Choroid plexus epithelial cell (primary cell): Measurements from ENCODE around the gene MOCOS.

Experiments used
- DNase-seq: peaks from one replicate; pipeline ENCODE4 v3.0.0-alpha.2; 2010; ENCODE audit warnings: low read depth
- H3K4me3 ChIP-seq: 2 replicates; pipeline ENCODE4 v1.5.1; 2011; ENCODE audit warnings: low read depth, mild to moderate bottlenecking, control low read depth, low read length, moderate library complexity
- TF ChIP-seq, protein P1 (sequence below): conservative IDR thresholded peaks from 2 replicates; pipeline ENCODE4 v1.5.1; 2011; ENCODE audit warnings: low read depth, mild to moderate bottlenecking, control low read depth, inconsistent platforms, low read length, moderate library complexity

MOCOS gene

GRCh38 chr18:36279001-36279400, 91.7 kb downstream of the MOCOS start:
- no peak overlapping the region for H3K4me3 ChIP-seq
- DNase-seq: no peak
- TF ChIP-seq, protein P1, sequence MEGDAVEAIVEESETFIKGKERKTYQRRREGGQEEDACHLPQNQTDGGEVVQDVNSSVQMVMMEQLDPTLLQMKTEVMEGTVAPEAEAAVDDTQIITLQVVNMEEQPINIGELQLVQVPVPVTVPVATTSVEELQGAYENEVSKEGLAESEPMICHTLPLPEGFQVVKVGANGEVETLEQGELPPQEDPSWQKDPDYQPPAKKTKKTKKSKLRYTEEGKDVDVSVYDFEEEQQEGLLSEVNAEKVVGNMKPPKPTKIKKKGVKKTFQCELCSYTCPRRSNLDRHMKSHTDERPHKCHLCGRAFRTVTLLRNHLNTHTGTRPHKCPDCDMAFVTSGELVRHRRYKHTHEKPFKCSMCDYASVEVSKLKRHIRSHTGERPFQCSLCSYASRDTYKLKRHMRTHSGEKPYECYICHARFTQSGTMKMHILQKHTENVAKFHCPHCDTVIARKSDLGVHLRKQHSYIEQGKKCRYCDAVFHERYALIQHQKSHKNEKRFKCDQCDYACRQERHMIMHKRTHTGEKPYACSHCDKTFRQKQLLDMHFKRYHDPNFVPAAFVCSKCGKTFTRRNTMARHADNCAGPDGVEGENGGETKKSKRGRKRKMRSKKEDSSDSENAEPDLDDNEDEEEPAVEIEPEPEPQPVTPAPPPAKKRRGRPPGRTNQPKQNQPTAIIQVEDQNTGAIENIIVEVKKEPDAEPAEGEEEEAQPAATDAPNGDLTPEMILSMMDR: no peak

- TF ChIP-seq, protein P1: no peak
- no peak overlapping the region for H3K4me3 ChIP-seq
- no peak for DNase-seq
Measured at GRCh38 chr18:36281936-36282335, 94.6 kb downstream of the MOCOS start.

DNA sequence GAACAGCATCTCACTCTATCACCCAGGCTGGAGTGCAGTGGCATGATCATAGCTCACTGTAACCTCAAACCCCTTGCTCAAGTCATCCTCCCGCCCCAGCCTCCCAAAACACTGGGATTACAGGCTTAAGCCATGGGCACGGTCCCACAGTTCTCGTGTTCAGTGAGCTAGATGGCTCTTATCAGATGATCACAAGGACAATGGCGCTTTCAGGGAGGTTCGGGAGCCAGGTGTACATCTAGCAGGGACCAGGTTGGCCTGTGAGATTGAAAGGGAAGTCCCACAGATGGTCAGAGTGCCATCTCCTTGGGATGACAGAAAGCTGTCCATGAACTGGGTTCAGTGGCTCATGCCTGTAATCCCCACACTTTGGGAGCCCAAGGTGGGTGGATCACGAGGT, 96.2 kb downstream of the MOCOS start:
- DNase-seq: no peak
- TF ChIP-seq, protein P1: no peak

DNA sequence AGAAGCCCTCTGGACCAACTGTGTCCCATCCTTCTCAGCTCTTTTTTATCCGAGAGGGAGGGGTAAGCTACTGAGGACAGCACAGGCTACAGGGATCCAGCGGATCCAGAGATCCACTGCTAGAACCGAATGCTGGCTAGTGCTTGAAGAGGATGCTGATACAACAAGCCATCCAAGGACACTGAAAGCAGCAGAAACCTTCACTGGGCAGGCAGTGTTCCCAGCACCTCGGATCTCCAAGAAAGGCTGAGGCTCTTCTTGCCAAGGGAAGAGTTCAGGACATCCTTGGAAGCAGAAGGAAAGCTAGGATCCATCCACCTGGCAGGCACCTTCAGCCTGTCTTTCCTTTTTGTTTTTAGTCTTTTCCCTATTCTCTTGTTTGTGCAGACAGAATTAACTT, 97.0 kb downstream of the MOCOS start:
- DNase-seq: no peak
- TF ChIP-seq, protein P1: no peak
- no peak overlapping the region for H3K4me3 ChIP-seq

More for the DNA sequence above, 96.2 kb downstream of the MOCOS start:
- H3K4me3 ChIP-seq: no peak overlapping the region

GRCh38 chr18:36284671-36285295, 97.5 kb downstream of the MOCOS start:
- TF ChIP-seq, protein P1: peak; percentile 88
- H3K4me3 ChIP-seq: no peak overlapping the region
- DNase-seq: peak; percentile 82

DNA sequence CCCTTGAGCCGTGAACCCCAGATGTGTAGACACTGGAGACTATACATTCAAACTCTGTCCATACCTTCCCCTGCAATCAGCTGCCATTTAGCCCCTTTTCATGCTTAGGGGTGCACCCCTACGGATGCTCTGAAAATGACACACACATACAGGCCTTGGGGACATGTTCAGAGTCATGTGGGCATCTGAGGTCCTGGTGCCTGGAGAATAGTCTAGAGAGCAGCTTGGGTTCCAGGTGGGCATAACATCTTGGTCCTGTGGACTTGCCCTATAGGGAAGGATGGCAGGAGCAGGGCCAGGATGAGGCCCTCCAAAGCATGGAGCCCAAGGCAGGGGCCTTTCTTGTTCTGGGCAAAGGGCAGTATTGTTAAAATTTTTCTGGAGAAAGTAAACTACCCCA, 100.4 kb downstream of the MOCOS start:
- TF ChIP-seq, protein P1: no peak
- no peak for DNase-seq
- H3K4me3 ChIP-seq: no peak overlapping the region

- DNase-seq: no peak
- H3K4me3 ChIP-seq: no peak overlapping the region
- TF ChIP-seq, protein P1: no peak
Measured at GRCh38 chr18:36288689-36289088, 101.4 kb downstream of the MOCOS start.
